HG03439 (cell line): ENCODE results near the gene PRKCZ.

Source experiments
- ATAC-seq: cut with Tn5 transposase; IDR thresholded peaks from one replicate; pipeline ENCODE4 v1.9.1; 2021; ENCODE audit warnings: mild to moderate bottlenecking, moderate library complexity; ENCODE audit not compliant: unreplicated experiment

Gene PRKCZ

DNA sequence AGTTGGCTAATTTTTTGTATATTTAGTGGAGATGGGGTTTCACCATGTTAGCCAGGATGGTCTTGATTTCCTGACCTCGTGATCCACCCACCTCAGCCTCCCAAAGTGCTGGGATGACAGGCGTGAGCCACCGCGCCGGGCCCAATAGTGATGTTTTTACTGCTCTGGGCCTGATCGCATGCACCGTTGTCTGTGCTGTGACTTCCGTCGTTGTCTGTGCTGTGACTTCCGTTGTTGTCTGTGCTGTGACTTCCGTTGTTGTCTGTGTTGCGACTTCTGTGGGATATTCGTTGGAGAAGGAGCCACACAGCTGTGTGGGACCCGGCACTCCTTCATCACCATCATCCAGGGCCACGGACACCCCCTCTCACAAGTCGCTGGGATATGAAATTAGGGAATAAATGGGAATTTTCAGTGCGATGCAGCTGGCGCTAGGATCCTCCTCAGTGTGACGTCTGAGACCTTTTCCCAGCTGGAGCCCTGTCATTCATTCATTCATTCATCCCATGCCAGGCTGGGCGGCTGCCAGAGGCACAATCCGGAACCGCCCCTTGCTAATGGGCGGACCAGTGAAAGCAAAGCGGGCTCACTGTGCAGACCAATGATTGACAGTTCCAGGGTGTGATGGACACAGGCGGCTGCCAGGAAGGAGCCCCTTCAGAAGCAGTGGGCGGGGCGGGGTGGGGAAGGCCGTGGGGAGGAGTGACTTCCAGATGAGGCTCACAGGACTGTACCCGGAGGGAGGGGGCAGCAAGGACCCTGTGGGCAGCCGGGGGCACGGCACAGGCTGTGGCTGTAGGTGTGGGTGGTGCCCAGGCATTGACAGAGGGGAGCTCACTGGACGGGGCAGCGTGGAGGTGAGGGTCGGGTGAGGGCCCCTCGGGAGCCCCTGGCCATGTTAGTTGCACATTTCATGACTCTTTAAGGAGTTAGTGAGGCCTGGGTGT lies 48.9 kb downstream of the PRKCZ start:
- ATAC-seq: no peak

DNA sequence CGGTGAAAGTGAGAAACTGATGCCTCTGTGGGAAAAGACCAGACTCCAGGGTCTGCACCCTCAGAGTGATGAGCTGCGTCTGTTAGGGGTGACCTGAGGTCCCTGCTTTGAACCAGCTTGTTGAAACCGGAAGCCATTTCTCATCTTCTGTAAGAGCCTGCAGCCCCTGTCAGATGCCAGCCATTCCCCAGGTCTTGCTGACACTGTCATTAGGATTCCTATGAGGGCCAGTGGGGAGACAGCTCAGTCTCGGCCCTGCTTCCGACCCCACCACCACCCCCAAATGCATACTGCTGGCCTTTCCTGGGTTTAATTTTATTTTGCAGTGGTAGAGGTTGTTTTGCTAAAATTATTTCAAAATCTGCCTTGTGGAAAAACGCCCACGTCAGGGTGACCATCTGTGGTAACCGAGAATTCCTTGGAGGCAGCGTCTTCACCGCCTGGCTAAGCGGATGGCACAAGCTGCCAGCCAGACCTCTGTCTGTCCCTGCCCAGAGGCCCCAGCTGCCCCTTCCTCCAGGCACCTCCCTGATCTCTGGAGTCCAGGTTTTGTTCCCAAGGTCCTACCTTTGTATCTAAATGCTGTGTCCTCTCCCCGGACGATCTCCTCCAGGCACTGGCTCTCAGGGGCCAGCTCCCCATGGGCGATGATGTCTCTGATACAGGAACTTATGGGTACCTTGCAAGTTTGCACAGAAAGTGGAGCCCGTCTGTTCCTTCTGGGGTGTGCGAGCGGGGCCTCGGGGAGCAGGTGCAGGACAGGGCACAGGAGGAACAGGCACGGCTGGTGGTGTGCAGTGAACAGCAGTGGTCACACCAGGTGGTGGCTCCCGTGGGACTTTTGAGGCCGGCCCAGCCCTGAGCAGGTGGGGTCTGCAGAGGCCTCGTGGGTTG lies 49.9 kb downstream of the PRKCZ start:
- ATAC-seq: no peak

DNA sequence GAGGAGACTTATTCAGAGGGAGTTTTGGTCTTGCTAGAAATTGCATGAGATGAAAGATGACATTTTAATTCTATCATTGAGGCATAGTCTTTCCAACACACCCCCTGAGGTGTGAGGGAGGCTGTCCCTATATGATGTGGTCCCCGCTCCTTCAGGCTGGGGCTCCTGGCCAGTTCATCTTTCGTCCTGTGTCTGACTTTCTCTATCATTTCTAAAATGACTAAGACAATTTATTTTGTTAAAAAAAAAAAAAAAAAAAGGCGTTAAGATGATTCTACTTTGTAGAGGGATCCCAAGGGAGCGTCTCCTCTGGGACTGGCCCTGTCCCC lies 50.5 kb downstream of the PRKCZ start:
- ATAC-seq: no peak

DNA sequence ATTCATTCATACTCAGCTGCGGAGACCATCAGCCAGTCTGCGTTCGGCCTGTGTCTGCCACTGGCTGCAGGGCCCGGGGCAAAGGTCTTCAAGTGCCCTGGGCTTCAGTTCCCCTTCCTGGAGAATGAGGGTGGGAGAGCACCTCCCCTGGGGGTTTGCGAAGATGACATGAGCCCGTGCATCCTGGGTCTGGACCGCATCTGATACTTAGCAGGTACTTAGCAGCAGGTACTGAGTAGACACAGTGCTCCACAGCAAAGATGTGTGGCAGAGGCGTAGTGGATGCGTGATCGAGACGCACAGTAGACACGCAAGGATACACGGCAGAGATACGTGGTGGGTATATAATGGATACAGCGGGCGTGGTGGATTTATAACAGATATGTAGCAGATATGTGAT lies 51.3 kb downstream of the PRKCZ start:
- ATAC-seq: no peak

DNA sequence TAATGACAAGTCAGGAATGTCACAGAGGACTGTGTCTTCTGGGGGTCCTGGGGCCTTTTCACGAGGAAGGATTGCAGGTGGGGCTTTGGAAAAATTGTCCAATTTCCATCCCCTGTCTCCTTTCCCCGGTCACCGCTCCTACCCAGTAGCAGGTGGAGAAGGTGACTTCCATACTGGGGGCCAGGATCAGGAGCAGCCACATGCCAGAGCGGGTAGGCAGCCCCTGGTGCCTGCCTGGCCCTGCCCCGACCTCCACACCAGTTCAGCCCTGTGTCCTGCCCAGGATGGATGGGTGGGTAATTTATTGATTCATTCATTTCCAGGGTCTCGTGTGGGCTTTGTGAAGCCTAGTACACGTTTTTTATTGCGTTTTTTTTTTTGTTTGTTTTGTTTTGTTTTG lies 51.7 kb downstream of the PRKCZ start:
- no peak for ATAC-seq

DNA sequence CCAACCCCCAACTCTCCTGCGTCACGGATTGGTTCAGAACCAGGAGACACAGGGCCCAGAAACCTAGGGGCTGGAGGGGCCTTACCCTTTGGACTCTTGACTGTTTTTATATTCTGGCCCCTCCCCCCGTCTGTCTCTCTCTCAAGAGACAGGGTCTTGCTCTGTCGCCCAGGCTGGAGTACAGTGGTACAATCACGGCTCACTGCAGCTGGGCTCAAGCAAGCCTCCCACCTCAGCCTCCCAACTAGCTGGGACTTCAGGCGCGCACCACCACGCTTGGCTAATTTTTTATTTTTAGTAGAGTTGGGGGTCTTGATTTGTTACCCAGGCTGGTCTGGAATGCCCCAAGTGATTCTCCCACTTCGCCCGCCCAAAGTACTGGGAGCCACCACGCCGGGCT lies 52.5 kb downstream of the PRKCZ start:
- no peak for ATAC-seq

DNA sequence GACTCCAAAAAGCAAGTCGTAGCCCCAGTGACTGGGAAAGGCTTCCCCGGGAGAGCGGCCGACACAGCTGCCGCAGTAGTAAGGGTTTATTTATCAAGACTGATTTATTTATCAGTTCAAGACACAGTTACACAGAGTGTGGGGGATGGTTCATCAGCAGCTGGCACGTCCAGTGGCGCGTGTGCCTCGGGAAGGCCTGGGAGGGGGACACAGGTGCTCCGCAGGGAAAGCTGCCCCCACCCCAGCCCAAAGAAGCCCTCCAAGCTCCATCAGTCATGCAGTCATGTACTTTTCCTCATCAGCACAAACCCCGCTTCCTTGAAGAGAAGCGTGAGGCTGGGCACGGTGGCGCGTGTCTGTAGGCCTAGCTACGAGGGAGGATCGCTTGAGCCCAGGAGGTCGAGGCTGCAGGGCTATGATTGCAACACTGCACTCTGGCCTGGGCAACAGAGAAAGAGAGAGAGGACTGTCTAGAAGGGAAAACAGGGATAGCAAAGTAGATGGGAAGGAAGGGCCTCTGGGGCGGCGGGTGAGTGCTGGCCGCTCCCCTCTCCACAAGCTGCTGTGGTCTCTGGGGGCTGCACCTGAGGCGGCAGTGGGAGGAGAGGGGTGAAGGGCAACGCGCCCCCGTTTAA lies 53.2 kb downstream of the PRKCZ start:
- ATAC-seq: no peak

DNA sequence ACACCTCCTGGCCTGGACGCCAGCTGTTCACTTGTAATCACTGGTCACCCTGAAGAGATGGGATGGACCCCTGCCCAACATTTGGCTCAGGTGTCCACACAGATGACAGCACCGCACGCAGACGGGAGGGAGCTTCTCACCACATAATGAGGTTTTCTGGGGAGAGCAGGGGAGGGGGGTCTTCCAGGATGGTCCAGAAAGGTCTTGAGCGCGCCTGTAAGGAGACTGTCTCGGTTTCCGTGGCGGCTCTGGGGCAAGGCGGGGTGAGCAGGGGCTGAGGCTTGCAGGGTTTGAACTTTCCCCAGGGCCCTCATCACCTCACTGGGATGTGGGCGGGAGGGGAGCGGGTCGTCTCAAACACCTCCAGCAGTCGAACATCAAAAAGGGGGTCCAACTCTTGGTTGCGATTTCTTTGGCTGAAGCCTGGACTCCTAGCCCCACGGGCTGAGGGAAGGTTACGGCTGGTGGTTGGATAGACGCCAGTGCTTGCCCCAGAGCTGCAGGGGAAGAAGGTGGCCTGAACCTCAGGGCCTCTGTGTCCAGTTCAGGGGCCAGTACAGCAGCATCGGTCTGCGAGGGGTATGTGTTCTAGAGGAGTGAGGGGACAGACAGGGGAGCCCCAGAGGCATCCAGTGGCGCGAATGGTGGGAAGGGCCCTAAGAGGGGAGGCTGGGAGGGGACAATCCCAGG lies 53.8 kb downstream of the PRKCZ start:
- ATAC-seq: no peak

DNA sequence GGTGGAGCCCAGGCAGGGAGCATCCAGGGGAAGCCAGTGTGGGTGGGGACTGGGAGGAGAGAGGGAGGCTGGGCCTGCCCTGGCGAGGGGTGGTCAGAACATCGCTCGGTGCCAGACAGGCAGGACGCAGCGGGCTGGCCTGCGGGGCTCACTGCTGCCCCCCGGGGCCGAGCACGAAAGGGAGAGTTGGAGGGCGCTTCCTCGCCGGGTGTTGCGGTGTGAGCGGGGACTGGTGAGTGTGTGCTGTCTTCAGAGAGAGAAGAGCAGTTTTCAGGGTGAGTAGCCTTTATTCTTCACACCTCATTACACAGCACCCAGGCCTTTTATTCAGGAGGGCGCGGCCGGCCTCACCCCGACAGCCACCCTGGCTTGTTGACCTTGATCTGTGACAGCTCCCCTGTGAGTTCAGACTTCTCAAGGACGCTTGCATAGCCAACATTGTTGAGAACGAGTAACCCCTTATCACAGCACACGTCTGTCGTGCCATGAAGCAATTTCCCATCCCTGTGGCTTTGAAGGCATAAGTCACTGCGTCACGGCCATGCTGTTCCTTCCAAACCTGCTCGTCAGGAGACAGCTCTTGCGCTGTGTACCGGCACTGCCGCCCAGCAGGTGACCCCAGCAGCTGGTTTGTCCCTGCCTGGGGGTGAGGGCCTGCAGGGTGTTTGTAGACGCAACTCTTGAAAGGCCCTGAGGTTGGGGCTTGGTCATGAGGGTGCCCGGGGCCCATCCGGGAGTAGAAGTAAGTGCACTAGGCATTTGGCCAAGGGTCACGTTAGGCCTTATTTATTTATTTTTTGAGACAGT lies 54.6 kb downstream of the PRKCZ start:
- ATAC-seq: no peak

DNA sequence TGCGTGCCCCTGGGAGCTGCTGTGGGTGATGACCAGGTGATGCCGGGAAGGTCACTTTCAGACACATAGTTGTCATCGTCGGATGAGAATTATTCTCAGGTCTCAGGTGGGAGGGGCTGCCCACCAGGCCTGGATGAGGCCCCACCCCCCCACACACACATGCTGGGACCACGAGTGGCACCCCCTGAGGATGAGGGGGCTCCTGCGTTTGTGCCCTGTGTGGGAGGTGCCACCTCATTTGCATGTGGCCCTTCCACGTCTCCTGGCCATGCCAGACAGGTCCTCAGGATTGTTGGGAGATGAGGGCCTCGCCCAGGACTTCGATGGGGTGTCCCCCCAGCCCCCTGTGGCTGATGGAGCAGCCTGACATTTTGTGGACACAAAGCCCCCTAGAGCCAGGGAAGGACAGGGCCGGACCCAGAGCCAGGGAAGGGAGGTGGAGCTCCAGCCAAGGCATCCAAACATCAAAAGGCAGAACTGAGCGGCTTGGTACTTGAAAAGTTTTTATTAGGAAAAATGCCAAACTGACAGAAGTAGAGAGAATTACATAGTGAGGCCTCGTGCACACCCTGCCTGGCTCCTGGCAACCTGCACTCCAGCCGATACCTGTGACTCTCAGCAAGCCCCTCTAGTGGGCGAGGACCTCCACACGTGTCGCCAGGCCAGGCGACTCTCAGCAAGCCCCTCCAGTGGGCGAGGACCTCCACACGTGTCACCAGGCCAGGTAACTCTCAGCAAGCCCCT lies 55.7 kb downstream of the PRKCZ start:
- ATAC-seq: no peak

DNA sequence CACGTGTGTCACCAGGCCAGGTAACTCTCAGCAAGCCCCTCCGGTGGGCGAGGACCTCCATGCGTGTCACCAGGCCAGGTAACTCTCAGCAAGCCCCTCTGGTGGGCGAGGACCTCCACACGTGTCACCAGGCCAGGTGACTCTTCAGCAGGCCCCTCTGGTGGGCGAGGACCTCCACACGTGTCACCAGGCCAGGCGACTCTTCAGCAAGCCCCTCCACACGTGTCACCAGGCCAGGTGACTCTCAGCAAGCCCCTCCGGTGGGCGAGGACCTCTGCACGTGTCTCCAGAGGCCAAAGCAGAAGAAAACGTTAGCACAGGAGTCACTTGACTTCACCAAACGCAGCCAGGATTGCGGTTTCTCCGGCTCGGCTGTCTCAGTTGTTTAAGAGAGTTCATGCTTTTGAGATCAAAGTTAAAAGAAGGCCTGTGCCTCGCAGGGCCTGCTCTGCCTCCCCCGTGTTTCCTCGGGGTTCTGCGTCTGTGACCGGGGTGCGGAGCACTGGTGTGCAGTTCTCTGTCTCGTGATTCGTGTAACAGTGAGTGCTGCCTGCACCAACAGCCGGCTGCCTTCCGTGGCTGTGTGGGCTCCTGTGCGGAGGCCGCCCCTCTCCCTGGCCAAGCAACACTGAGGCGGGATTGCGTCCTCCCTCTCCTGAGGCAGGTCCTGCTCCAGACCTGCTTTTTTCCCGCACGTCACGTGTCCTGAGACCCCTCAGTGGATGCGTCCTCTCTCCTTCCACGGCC lies 56.6 kb downstream of the PRKCZ start:
- ATAC-seq: no peak

DNA sequence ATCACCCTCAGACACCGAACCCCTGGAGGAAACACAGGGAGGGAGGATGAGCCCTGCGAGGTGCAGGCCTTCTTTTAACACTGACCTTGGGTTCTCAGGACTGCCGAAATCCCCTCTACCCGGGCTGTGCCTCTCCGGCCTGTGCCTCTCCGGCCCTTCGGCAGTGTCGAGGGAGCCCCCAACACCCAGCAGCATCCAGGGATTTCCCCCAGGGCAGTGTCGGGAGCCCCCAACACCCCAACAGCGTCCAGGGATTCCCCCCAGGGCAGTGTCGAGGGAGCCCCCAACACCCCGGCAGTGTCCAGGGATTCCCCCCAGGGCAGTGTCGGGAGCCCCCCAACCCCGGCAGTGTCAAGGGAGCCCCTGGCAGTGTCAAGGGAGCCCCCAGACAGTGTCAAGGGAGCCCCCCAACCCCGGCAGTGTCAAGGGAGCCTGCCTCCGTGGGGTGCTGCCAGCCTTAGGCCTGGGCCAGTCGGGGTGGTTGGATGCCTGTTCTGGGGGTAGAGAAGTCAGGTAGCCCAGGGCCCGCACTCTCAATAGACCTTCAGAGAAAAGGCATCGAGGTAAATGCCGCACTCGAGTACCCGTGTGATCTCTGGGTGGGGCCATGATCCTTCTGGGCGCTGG lies 57.5 kb downstream of the PRKCZ start:
- ATAC-seq: no peak

DNA sequence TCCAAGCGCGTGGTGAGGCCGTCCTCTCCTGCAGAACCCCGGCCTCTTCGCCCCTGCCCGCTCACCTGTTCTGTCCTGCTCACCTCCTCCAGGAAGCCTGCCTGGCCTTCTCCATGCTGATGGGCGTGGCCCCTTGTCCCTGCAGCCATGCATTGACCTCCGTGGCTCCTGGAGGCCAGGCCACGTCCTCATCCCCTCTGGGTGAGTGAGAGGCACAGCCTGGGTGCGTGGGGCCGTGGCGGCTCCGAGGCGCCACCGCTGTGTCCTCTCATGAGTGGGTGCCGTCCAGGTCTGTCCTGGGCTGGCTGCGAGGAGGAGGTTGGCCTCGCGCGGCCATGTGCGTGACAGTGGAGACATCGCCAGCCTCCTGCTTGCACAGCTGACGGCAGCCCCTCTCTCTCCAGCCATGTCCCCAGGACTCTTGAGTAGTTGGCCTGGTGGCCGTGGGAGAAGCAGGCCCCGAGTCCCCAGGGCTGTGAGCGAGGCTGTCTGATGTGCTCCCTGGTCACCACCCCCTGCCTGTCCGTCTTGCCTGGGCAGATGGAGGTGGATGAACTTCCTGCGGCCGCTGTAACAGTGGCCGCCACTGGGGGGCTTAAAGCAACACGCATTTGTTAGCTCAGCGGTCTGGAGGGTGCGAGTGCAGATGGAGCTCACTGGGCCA lies 58.1 kb downstream of the PRKCZ start:
- no peak for ATAC-seq

DNA sequence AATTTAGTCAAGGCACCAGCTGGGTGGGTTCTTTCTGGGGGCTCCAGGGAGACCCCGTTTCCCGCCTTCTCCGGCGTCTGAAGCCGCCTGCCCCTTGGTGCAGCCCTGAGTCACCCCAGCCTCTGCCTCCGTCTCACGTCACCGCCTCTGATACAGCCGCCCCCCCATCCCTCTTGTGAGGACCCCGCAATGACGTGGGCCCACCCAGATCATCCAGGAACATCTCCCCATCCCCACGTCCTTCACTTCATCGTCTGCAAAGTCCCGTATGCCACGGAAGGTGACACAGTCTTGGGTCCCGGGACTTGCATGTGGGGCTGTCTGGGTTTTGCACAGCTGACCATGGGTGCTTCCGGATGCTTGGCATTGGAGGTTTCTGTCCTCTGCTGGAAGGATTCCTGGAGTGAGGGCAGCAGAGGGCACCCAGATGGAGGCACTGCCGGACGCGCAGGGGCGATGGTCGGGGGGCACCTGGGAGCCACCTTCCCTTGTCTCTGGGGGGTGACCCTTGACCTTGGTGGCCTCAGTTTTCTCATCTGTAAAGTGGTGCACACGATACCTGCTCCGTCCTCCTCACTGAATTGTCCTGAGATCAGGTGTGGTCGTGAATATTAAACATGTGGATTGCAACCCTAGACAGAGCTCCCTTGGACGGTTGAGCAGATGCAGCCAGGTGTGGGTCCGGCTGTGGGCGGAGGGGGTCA lies 58.8 kb downstream of the PRKCZ start:
- no peak for ATAC-seq

DNA sequence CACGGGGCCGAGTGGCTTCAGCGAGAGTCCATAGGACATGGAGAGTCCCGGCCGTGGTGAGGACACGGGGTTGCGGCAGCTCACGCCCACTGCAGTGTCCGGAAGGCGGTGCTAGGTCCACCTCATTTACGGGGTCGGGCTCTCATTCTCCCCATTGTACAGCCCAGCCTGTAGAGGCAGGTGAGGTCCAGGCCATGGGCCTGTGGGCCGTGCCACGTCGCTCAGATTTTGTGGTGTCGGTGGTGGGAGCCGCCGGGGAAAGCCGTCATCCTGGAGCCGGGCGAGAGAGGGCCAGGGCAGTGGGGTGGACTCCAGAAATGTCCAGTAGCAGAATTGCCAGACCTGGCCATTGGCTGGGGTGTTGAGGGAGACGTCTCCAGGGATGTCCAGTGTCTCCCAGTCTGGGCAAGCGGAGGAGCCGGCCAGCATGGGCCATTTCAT lies 59.4 kb downstream of the PRKCZ start:
- ATAC-seq: no peak

DNA sequence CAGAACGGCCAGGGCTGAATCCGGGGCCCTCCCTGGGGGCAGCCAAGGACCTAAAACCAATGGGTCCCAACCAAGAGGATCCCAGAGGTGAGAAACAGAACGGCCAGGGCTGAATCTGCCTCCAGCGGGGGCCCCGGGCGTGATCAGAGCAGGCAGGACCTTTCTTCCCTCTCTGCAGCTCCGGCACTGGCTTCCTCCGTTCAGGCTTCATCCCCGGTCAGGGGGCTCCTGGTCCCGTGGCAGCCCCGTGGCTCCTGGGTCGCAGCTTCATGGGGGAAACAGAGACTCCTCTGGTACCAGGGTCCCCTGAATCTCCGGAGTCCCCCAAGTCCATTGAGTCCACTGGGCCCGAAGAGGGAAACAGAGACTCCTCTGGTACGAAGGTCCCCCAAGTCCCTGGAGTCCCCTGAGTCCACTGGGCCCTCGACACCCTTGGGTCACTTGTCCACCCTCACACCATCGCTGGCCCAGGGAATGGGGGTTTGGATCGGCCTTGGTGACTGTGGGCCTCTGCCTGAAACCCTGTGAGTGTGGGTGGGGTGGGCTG lies 60.1 kb downstream of the PRKCZ start:
- no peak for ATAC-seq
